Activated CD4-positive, alpha-beta T cell treated with anti-CD3 and anti-CD28 coated beads, Interleukin-10, Interleukin-2, amounts not matched to agents 100 ng/mL and 50 ng/mL, durations not matched to agents 16 hours and 8 hours (primary cell): ENCODE measurements around the gene NID2.
A peak's percentile ranks its signal among the peaks of the same experiment; 100 is the strongest.

Experiments used
- DNase-seq: peaks from one replicate; pipeline ENCODE4 v3.0.0-alpha.2; 2020

Gene NID2

DNA sequence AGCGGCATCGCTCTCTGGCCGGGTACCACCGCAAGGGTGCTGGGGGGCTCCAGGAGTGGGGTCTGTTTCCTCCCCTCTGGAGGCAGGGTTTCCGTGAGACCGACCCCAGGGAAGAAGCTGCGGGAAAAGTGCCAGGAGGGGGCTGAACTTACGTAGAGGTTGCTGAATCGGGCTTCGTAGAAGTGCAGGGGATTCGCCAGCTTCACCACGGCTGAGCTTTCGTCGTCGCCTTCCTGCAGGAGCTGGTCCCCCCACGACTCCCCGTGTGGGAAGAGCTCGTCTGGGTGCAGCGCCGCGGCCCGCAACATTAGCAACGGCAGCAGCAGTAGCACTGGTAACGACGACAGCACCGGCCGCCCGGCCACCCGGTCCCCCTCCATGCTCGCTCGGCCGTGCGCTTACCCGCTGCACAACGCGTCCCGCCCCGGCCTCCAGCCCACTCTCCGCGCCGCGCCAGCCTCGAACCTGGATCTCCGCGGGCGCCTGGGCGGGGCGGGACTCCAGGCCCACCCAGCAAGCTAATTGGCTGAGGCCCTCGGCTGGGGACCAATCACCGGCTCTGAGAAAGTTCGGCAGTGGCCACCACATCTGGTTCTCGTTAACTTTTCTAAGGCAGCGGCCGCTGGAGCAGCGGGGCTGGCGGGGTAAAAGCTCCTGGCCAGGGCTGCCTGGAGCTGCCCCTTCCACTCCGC lies at the start of gene NID2:
NID2 (minus strand) TSS at position 445 of the 692 bp plus-strand sequence; CDS start at position 380, 65 bp downstream.
- peak; percentile 51 for DNase-seq

DNA sequence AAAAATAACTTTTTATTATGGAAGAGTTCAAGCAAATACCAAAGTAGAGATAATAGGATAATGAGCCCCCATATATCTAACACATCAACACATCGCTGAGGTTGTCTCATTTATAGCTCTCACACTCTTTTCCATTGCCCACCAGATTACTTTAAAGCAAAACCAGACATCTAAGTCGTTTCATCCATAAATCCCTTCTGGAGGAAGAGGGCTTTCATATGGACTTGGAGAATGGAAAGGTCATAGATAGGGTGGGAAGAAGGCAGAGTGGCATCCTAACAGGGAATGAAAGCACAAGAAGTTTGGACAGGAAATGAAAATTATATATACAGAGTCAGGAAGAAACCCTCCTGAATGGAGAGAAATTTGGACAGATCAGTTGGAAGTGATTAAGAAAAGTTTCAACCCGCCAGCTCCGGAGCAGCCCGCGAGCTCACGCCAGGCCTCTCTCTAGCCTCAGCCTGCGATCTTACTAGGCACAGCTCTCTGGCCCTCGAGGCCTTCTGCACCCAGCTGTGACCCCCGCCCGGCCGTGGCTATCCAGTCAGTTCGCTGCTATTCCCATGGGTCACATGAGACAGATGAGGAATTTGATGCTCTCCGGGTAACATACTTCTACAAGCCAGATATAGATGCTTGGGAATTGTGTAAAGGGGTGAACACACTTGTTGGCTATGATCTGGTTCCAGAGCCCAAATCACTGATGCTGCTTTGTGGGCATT lies 48.4 kb upstream of the NID2 start:
- DNase-seq = no peak

GRCh38 chr14:52115286-52115685 lies 46.4 kb upstream of the NID2 start:
- no peak for DNase-seq

DNA sequence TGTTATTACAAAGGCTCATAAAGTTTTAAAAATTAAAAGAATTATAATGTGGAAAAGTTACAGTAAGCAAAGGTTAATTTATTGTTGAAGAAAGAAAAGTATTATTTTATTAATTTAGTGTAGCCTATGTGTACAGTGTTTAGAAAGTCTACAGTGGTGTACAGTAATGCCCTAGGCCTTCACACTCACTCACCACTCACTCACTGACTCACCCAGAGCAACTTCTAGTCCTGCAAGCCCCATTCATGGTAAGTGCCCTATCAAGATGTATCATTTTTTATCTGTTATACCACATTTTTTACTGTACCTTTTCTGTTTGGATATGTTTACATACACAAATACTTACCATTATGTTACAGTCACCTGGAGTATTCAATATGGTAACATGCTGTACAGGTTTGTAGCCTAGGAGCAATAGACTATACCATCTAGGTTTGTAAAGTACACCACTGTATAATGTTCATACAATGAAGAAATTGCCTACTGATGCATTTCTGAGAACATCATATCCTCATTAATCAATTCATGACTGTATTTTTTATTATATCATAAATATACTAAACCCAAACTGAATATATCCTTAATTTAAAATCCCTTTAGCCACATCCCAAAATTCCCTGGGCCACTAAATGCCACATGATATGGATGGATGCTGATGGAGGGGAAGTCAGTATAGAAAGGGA lies 43.6 kb upstream of the NID2 start:
- DNase-seq = no peak

- DNase-seq = no peak
Measured at GRCh38 chr14:52111583-52111982, 42.7 kb upstream of the NID2 start.

DNA sequence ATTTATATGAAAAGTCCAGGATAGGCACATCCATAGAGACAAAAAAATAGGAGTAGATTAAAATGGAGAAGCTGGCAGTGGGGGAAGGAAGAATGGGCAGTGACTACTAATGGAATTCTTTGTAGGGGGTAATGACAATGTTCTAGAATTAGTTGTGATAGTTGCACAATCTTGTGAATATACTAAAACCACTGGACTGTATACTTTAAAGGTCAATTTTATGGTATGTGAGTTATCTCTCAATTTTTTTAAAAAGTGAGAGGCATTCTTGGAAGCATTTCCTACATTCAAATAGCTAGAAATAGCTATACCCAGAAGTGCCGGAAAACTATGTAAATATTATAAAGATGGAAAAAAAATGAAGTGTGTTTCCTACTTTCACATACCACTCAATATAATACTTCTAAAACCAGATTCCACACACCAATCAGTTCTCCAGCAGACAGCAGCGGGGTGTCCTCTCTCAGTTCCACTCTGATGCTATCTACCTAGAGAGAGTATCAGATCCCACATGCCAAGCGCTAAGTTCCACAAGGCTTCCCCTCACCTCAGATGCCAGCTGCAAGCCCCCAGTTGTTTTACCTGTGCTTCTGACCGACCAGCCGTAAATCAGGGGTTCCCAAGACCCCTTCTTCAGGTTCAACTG lies 41.7 kb upstream of the NID2 start:
- no peak for DNase-seq

DNA sequence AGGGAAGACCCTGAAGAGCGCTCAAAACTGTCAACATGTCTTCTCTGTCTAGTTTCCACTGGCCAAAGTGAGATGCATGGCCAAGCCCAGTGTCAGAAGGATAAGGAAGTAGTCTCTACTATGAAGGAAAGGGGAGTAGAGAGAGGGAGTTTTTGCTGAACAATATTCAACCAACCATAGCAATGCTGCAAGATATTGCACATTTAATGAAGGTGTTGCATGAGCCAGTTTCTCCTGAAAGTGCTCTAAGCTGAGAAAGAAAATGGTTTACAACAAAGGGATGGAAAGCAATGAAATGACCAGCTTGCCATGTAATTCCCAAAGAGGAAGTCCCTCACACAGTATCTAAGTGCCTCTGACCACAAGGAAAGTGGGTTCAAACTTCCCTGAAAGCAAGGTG lies 40.0 kb upstream of the NID2 start:
- DNase-seq = no peak

DNA sequence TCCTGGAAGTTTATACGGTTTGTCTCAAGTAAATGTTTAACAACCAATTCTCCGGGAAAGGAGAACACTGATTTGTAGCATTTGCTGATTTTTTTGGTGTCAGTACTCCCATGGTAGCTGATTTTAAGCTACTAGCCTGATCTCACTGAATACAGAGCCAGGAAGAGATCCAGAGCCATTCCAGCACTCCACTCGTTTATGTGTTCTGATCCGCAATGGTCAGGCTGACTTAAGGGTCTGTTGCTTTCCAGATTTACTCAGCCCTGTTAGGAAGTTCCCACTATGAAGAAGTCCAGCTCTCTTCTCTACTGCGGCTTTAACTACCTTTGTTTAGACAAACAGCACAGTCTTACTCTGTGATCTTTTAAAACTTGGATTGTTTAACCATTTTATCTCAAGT lies 38.0 kb upstream of the NID2 start:
- no peak for DNase-seq

DNA sequence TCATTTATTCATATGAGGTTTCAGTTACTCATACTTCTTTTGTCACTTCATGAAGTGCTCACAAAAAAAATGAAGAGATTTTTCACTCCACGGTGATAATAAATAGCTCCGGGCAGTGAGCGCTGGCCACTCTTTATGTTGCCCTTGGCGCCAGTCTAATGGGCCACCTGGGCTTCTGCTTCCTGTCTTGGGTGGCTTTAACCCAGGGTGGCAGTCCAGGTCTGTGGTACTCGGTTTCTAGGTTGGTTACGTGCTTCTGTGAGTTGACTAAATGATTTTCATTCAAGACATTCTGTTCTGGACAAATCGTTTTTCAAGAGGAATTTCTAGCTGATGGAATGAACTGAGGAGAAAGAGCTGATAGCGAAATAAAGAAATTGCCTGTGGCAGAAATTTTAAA lies 34.6 kb upstream of the NID2 start:
- DNase-seq = no peak

DNA sequence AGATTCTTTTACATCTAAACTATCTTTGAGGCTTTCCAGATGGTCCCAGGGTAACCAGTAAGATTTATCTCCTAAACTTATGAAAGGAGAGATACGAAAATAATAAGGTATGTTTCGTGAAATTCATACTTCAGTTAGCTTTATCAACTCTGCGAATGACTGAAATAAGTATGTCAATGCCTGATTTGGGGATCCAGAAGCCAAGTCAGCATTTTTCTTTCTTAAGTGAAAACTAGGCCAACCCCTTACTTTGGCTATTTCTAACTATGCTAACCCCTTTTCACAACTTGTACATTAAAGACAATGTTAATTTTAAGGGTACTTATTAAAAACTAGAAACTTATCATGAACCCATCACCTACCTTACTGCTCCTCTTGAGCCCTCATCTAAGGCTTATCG lies 26.9 kb upstream of the NID2 start:
- DNase-seq = no peak

- DNase-seq = no peak
Measured at GRCh38 chr14:52095336-52095735, 26.5 kb upstream of the NID2 start.

DNA sequence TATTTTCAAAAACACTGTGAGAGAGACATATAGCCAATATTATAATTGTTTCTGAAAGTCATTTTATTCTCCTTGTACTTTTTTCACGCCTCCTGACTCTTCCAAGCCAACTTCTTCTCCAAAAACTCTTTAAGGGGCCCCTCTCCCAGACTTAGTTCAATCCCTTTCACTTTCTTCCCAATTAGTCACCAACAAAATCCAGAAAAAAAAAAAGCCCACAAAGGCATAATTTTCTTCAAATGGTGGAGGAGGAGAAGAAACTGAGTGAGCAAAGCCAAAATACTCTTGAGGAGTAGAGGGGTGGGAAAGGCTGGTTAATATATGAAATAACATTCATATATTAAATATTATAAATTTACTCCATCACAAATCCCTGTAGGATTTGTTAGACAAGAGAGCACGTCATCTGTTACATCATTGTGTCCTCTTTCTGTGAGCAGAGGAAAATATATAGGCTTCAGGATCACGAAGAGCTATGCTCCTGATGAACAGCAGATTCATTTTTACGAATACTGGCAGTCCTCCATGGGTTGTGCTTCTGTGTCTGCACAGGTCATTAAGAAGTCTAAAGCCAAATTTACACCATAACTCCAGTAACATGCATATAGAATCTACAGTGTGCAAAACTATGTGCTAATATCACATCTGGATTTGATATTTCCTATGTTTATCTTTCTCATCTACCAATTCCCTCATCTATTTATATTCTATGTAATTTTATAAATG lies 25.9 kb upstream of the NID2 start:
- no peak for DNase-seq

DNA sequence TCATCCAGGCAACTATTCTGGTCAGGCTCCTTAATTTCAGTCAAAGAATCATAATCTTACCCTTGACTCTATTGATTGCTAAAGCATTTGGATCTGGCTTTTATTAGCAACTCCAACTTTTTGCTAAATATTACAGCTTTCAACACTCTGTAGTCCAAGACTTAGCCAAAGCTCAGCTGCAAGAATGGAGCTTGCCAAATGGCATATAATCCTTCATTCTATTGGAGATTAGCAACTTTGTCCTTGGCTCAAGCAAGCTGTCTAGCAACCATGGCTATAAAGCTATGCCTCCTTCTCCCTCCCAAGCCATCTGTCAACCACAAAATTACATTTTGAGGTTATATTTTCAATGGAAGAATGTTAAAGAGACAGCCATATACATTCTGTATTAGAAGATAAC lies 23.1 kb upstream of the NID2 start:
- no peak for DNase-seq

GRCh38 chr14:52090936-52091335 lies 22.1 kb upstream of the NID2 start:
- no peak for DNase-seq

GRCh38 chr14:52089218-52089617 lies 20.4 kb upstream of the NID2 start:
- no peak for DNase-seq

- DNase-seq = no peak
Measured at GRCh38 chr14:52086711-52087110, 17.9 kb upstream of the NID2 start.

DNA sequence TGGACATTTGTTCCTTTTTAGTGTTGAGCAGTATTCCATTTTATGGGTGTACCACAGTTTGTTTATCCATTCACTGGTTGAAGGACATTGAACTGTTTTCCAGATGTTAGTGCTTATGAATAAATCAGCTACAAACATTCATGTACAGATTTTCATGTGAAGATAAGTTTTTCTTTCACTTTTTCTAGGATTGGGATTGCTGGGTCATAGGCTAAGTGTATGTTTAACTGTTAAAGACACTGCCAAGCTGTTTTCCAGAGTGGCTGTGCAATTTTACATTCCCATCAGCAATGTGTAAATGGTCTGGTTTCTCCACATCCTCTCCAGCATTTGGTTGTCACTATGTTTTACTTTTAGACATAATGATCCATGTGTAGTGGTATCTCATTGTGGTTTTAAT lies 14.0 kb upstream of the NID2 start:
- DNase-seq = no peak

GRCh38 chr14:52081964-52082363 lies 13.1 kb upstream of the NID2 start:
- DNase-seq = no peak

DNA sequence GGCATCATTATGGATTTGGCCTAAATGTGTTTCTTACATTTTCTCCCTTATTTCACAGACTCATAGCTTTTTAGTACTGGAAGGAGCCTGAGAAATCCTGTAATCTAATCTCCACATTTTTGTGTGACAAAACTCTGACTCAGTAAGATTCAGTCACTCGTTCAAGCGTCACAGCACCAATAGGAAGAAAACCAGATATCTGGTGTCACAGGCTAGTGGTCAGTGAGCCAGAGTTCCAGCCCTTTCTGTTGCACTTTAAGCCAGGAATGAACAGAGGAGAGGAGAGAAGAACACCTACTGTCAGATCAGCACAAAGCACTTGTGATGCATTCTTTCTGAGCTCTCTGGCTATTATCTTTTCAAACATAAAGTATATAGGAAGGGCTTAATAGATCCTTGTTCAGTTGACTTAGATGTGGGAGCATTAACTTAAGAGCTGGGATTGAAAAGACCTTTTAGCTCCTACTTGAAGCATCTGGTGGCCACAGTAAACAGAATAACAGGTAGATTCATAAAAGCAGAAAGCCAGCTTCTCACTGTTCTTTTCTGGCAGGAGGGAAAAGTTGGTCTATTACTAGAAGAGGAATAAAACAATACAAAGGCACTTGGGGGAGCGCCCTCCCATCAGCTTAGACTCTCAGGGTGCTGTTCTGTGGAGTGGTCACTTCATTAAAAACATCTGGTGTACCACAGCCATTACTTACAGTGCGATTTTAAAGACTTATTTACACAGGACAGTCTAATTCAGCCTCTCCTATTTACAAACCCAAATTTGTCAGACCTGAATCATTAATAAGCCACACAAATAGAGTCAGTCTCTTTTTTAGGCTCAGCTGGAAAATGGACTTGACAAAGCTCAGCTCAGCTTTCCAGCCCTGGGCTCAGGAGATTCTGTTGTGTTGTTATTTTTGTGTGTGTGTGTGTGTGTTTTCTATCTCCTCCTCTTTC lies 12.2 kb upstream of the NID2 start:
- DNase-seq = no peak

DNA sequence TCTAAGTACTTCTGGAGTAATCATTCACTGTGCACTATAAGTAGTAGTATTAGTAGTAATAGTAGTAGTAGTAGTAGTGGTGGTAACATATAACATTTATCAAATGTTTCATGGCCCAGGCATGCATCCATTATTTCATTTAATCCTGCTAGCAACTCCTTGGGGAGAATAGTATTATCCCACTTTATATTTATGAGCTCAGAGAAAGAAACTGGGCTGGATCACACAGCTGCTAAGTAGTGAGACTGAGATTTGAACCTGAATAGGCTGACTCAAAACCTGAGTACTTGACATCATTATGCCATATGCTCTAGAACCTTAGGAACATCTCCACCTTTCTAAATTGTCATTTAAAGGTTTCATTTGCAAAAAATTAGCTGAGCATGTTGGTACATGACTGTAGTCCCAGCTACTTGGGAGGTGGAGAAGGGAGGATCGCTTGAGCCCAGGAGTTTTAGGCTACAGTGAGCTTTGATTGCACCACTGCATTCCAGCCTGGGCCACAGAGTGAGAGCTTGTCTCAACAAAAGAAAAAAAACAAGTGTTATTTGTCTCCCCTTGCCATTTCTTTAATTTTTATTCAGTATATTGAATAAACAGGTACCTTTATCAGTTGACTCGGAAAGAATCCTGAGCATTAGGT lies 11.4 kb upstream of the NID2 start:
- DNase-seq = no peak
